Pancreas (tissue), 10 donors: ENCODE measurements around the gene CYP4F3. TPM values are rescaled to one million over a fixed set of nuclear protein-coding genes. Genes with fewer than 3 reads are reported as not detected.

Source experiments
- ATAC-seq, 4 donors: fragments of 200-7000 bp; cut with Tn5 transposase; one replicate each; pipeline versions ENCODE4 v1.8.0 to v1.9.1; 2020; ENCODE audit warnings: mild to moderate bottlenecking in 4 of 4, moderate library complexity in 4 of 4
- DNase-seq, 6 donors: peaks; one replicate each; pipeline ENCODE4 v3.0.0-alpha.2; 2020
- FAIRE-seq: peaks from 2 replicates; lab custom pipeline; 2012; peaks lifted over from hg19 to GRCh38; lab: Jason Lieb, UNC
- H3K27ac ChIP-seq, 4 donors: fragments of 200-600 bp; sonication (generic); 1 replicate in 3 of 4; 2 replicates in 1 of 4; pipeline versions ENCODE4 v1.5.0 to v1.8.0; 2020
- H3K27me3 ChIP-seq, 4 donors: fragments of 200-600 bp; one replicate each; pipeline ENCODE4 v1.8.0; 2021
- H3K36me3 ChIP-seq, 3 donors: fragments of 200-600 bp; sonication (generic) in 1 of 3; one replicate each; pipeline versions ENCODE4 v1.5.0 to v1.8.0; 2020 to 2021
- H3K4me1 ChIP-seq, 3 donors: fragments of 200-600 bp; one replicate each; pipeline ENCODE4 v1.8.0; 2021
- H3K4me3 ChIP-seq, 4 donors: fragments of 200-600 bp; sonication (generic) in 2 of 4; one replicate each; pipeline versions ENCODE4 v1.5.0 to v1.8.0; 2020 to 2021
- H3K9me3 ChIP-seq, 4 donors: fragments of 200-600 bp; one replicate each; pipeline ENCODE4 v1.8.0; 2021
- CTCF ChIP-seq, 4 donors: fragments of 200-600 bp; sonication (generic) in 3 of 4; IDR thresholded peaks; one replicate each; pipeline versions ENCODE4 v1.5.0 to v1.8.0; 2021; ENCODE audit warnings: antibody characterized with exemption in 4 of 4
- WGBS, 2 donors: extraction: QIAGEN DNeasy Blood & Tissue Kit; methylation state at CpG; one replicate each; pipeline ENCODE4 v1.1.7; 2013; 5-methylcytosine and 5-hydroxymethylcytosine counted together
- intact Hi-C, 3 donors: fragments of 100-400 bp; cut with DNase I; formaldehyde crosslinking; loops; one replicate each; pipeline versions ENCODE4 v1.11.1 to v1.14.2; 2022
- polyA plus RNA-seq, 2 donors: library from polyadenylated mRNA; stranded (reverse); fragments of 200-250 nt; gene quantifications; one replicate each; pipeline ENCODE4 v1.2.3, GENCODE V29; 2013
- total RNA-seq, 6 donors: library from RNA; stranded (reverse); fragmentation: NEBNext Ultra II Directional in 4 of 6; extraction: Animal tissue kit (Norgen Biotek cat#: 25700) in 4 of 6; gene quantifications; one replicate each; pipeline versions ENCODE4 v1.2.1 to v1.2.4, GENCODE V29; 2021 to 2023
- donor health status: healthy with polysubstance abuse.
- donor health status: DM: no; HTN: no; CAD: no; lungs with moderate emphysema.
- donor health status: DM: no; HTN: no; CAD: no.
- donor health status: control.
- donor health status: control.
- donor health status: Bipolar disorder and iron deficiency.
- donor health status: DM: yes; HTN: yes; CAD: no.
- donor health status: DM: no; HTN: no; CAD: no.
- donor health status: DM: no; HTN: no; CAD: no.
- donor health status: DM: yes; HTN: yes; CAD: no.

The CYP4F3 gene
- total and polyA plus RNA-seq, 8 donors, result 0.23 to 1.8 (median 0.47) TPM

- H3K4me1 ChIP-seq, result no peaks in the 10 kb centered on the region
- H3K4me3 ChIP-seq, result no peak overlapping the region
- H3K27me3 ChIP-seq, result no peaks in the 10 kb centered on the region
- DNase-seq, result no peak
- no peak for ATAC-seq
- no peaks in the 10 kb centered on the region for H3K36me3 ChIP-seq
- 59 to 82% methylated on average over 8 of the region's 8 CpGs for WGBS, 2 donors
- no peaks in the 10 kb centered on the region for H3K9me3 ChIP-seq
- FAIRE-seq, result no peak
- intact Hi-C loops, result no loop called here
- no peak for TF ChIP-seq CTCF (IDR thresholded peaks at IDR 0.05)
- no peak overlapping the region for H3K27ac ChIP-seq
Measured at GRCh38 chr19:15609261-15609660, 31.4 kb upstream of the CYP4F3 start.

GRCh38 chr19:15612342-15612741 is 28.4 kb upstream of the CYP4F3 start:
- Histone ChIP-seq H3K27me3 (no peaks in the 10 kb centered on the region), H3K4me1 (no peaks in the 10 kb centered on the region), H3K27ac (no peak overlapping the region), H3K9me3 (no peaks in the 10 kb centered on the region), H3K36me3 (no peaks in the 10 kb centered on the region), H3K4me3 (no peak overlapping the region)
- intact Hi-C loops, result no loop called here
- ATAC-seq (no peak), DNase-seq (no peak), FAIRE-seq (no peak)
- WGBS, 2 donors, result 28 to 40% methylated on average over 5 of the region's 5 CpGs
- TF ChIP-seq CTCF (IDR thresholded peaks at IDR 0.05), result no peak

GRCh38 chr19:15613338-15613737 is 27.4 kb upstream of the CYP4F3 start:
- Histone ChIP-seq H3K4me1 (no peaks in the 10 kb centered on the region), H3K4me3 (no peak overlapping the region), H3K9me3 (no peaks in the 10 kb centered on the region), H3K27me3 (no peaks in the 10 kb centered on the region), H3K27ac (no peak overlapping the region), H3K36me3 (no peaks in the 10 kb centered on the region)
- WGBS, 2 donors, result 77 to 93% methylated on average over 3 of the region's 3 CpGs
- FAIRE-seq (no peak), ATAC-seq (no peak), DNase-seq (no peak)
- intact Hi-C loops, result no loop called here
- no peak for TF ChIP-seq CTCF (IDR thresholded peaks at IDR 0.05)

GRCh38 chr19:15614507-15615379 is 26.0 kb upstream of the CYP4F3 start, which contains the start of gene CYP4F8:
Gene CYP4F8, plus strand, starts transcription at chr19:15615218. Its CDS starts 399 bp downstream, at chr19:15615617.
- WGBS, 2 donors, result 21 to 25% methylated on average over 8 of the region's 8 CpGs
- intact Hi-C loops, result no loop called here
- Histone ChIP-seq H3K27ac (no peak within 1 kb of the TSS), H3K36me3 (no peaks in the 10 kb centered on the region), H3K9me3 (no peaks in the 10 kb centered on the region), H3K4me1 (no peaks in the 10 kb centered on the region), H3K4me3 (no peak within 1 kb of the TSS), H3K27me3 (no peaks in the 10 kb centered on the region)
- peak in 3 of 4 donors; percentile 47 to 87 (median 52) for ATAC-seq
- DNase-seq, result peak in 3 of 6 donors; percentile 13 to 32 (median 21)
- FAIRE-seq, result no peak
- TF ChIP-seq CTCF (IDR thresholded peaks at IDR 0.05), result no peak

GRCh38 chr19:15615526-15615925 is 25.2 kb upstream of the CYP4F3 start:
- FAIRE-seq, result no peak
- no peak for ATAC-seq
- Histone ChIP-seq H3K36me3 (no peaks in the 10 kb centered on the region), H3K9me3 (no peaks in the 10 kb centered on the region), H3K4me3 (no peak overlapping the region), H3K27me3 (no peaks in the 10 kb centered on the region), H3K27ac (no peak overlapping the region), H3K4me1 (no peaks in the 10 kb centered on the region)
- no peak for TF ChIP-seq CTCF (IDR thresholded peaks at IDR 0.05)
- intact Hi-C loops, result no loop called here
- WGBS, 2 donors, result 54 to 64% methylated on average over 13 to 14 of the region's 14 CpGs
- no peak for DNase-seq
